Caco-2 (cell line): ENCODE measurements around the gene MED17. TPM values are rescaled to one million over a fixed set of nuclear protein-coding genes. Genes with fewer than 3 reads are reported as not detected.

Experiments
- BruUV-seq: library from RNA; stranded (reverse); fragments of 400-500 nt; replicated peaks from 2 replicates; lab custom pipeline; 2021; lab: Mats Ljungman, UMichigan
- CTCF ChIA-PET: fragments of 300-600 bp; sonication (Branson Sonifier 250); formaldehyde crosslinking; loops from one replicate; lab custom pipeline; 2022; ENCODE audit warnings: antibody characterized with exemption; lab: Charles Lee
- POLR2A ChIA-PET: fragments of 300-600 bp; sonication (Branson Sonifier 250); formaldehyde crosslinking; loops from one replicate; lab custom pipeline; 2022; ENCODE audit warnings: antibody characterized with exemption; lab: Charles Lee
- DNase-seq, 2 experiments: peaks; one replicate each; pipeline versions ENCODE4 v3.0.0 to v3.0.0-alpha.2; 2020 to 2022
- H3K27me3 ChIP-seq: replicated peaks from 2 replicates; pipeline ENCODE4 v1.6.0; 2011; ENCODE audit warnings: low read length; ENCODE audit not compliant: control insufficient read depth, insufficient read depth
- H3K36me3 ChIP-seq: 2 replicates; pipeline ENCODE4 v1.5.1; 2011; ENCODE audit warnings: low read length; ENCODE audit not compliant: control insufficient read depth, insufficient read depth
- H3K4me1 ChIP-seq: fragments of 250-450 bp; sonication (Bioruptor Pico); 2 replicates; pipeline ENCODE4 v1.5.1; 2020; ENCODE audit warnings: mild to moderate bottlenecking
- H3K4me3 ChIP-seq: 2 replicates; pipeline ENCODE4 v1.5.1; 2011; ENCODE audit warnings: low read depth, mild to moderate bottlenecking, control low read depth, low read length
- H3K9me3 ChIP-seq: fragments of 250-450 bp; sonication (Bioruptor Pico); 2 replicates; pipeline ENCODE4 v1.5.1; 2020; ENCODE audit warnings: mild to moderate bottlenecking, moderate library complexity
- H3K27ac Mint-ChIP-seq: one replicate; pipeline ENCODE4 v1.8.0; 2022; ENCODE audit warnings: mixed read lengths; ENCODE audit not compliant: unreplicated experiment
- H3K27me3 Mint-ChIP-seq: one replicate; pipeline ENCODE4 v1.8.0; 2022; ENCODE audit warnings: mixed read lengths; ENCODE audit not compliant: insufficient read depth, unreplicated experiment
- H3K36me3 Mint-ChIP-seq: one replicate; pipeline ENCODE4 v1.8.0; 2022; ENCODE audit warnings: mild to moderate bottlenecking, mixed read lengths; ENCODE audit not compliant: insufficient read depth, unreplicated experiment
- H3K4me1 Mint-ChIP-seq: one replicate; pipeline ENCODE4 v1.8.0; 2022; ENCODE audit warnings: low read depth, mixed read lengths; ENCODE audit not compliant: unreplicated experiment
- H3K4me3 Mint-ChIP-seq: one replicate; pipeline ENCODE4 v1.8.0; 2022; ENCODE audit warnings: mild to moderate bottlenecking, moderate library complexity, mixed read lengths; ENCODE audit not compliant: unreplicated experiment
- H3K9me3 Mint-ChIP-seq: one replicate; pipeline ENCODE4 v1.8.0; 2022; ENCODE audit warnings: mixed read lengths; ENCODE audit not compliant: unreplicated experiment
- CTCF ChIP-seq, 2 experiments: fragments of 200-600 bp in 1 of 2; IDR thresholded peaks; 1 replicate in 1 of 2; 2 replicates in 1 of 2; pipeline versions ENCODE4 v1.5.1 to v1.8.0; 2011 to 2022; ENCODE audit warnings: antibody characterized with exemption in 1 of 2, control low read depth in 1 of 2, inconsistent platforms in 1 of 2, low read depth in 1 of 2, low read length in 1 of 2, mild to moderate bottlenecking in 1 of 2, moderate library complexity in 1 of 2; ENCODE audit not compliant: insufficient read depth in 1 of 2, severe bottlenecking in 1 of 2, unreplicated experiment in 1 of 2
- intact Hi-C: fragments of 100-400 bp; cut with micrococcal nuclease; formaldehyde crosslinking; loops from one replicate; pipeline ENCODE4 v1.10.0; 2022; ENCODE audit not compliant: unreplicated experiment
- total RNA-seq: library from RNA; stranded (reverse); gene quantifications from 2 replicates; pipeline ENCODE4 v1.2.3, GENCODE V29; 2022

MED17 gene
- total RNA-seq, 1 experiment from 2014 or later: 54.0 TPM

GRCh38 chr11:93846411-93846810 lies 62.3 kb downstream of the MED17 start:
- Mint-ChIP-seq H3K4me1 (peaks cover 5% of the 10 kb centered on the region), H3K27ac (no peak overlapping the region), H3K9me3 (no peaks in the 10 kb centered on the region), H3K27me3 (no peaks in the 10 kb centered on the region), H3K36me3 (no peaks in the 10 kb centered on the region), H3K4me3 (no peak overlapping the region)
- intact Hi-C loops: no loop called here
- Histone ChIP-seq H3K4me1 (peaks cover 6% of the 10 kb centered on the region), H3K4me3 (no peak overlapping the region), H3K36me3 (no peaks in the 10 kb centered on the region), H3K27me3 (no peaks in the 10 kb centered on the region), H3K9me3 (no peaks in the 10 kb centered on the region)
- ChIA-PET CTCF (interaction anchor here (0.5 kb wide), 1 partner anchor 833 kb away, joined by 3 read pairs; no protein-coding TSS in a partner anchor), POLR2A (no interaction called here)
- DNase-seq: no peak
- TF ChIP-seq CTCF (IDR thresholded peaks at IDR 0.05; ENCODE audit: insufficient read depth in 1 of 2, low read depth in 1 of 2, low read length in 1 of 2, severe bottlenecking in 1 of 2, unreplicated experiment in 1 of 2): no peak
- BruUV-seq: no TSS peak

GRCh38 chr11:93849201-93849600 lies 65.1 kb downstream of the MED17 start:
- Mint-ChIP-seq H3K36me3 (no peaks in the 10 kb centered on the region), H3K4me1 (peaks cover 5% of the 10 kb centered on the region), H3K27ac (peak overlapping the region; percentile 24), H3K4me3 (peak overlapping the region; percentile 70), H3K9me3 (no peaks in the 10 kb centered on the region), H3K27me3 (no peaks in the 10 kb centered on the region)
- ChIA-PET CTCF (no interaction called here), POLR2A (interaction anchor here (0.6 kb wide), 1 partner anchor 113 kb away, joined by 11 read pairs; no protein-coding TSS in a partner anchor)
- intact Hi-C loops: no loop called here
- TF ChIP-seq CTCF (IDR thresholded peaks at IDR 0.05; ENCODE audit: insufficient read depth in 1 of 2, low read depth in 1 of 2, low read length in 1 of 2, severe bottlenecking in 1 of 2, unreplicated experiment in 1 of 2): no peak
- H3K36me3 ChIP-seq: no peaks in the 10 kb centered on the region
- no peak for DNase-seq
- H3K9me3 ChIP-seq: no peaks in the 10 kb centered on the region
- H3K4me1 ChIP-seq: peaks cover 6% of the 10 kb centered on the region
- H3K4me3 ChIP-seq: no peak overlapping the region
- H3K27me3 ChIP-seq: no peaks in the 10 kb centered on the region
- BruUV-seq: TSS peak; percentile 34

- intact Hi-C loops: loop anchor here (2.0 kb wide), 2 partner anchors 37 to 65 kb away; partner anchors contain the start of gene MED17
- H3K4me3 ChIP-seq: peak overlapping the region; percentile 45
- CTCF ChIA-PET: interaction anchor here (0.5 to 1.2 kb wide), 5 partner anchors 14 to 405 kb away, joined by 3 to 5 read pairs (median 4); partner anchors contain the start of genes C11orf54 and MED17
- no peaks in the 10 kb centered on the region for H3K36me3 Mint-ChIP-seq
- peak overlapping the region; percentile 24 for H3K27ac Mint-ChIP-seq
- no TSS peak for BruUV-seq
- H3K4me1 ChIP-seq: peaks cover 6% of the 10 kb centered on the region
- POLR2A ChIA-PET: interaction anchor here (0.6 to 1.5 kb wide), 4 partner anchors 10 to 621 kb away, joined by 3 to 11 read pairs (median 8); partner anchors contain the start of genes C11orf54 and MED17
- H3K9me3 Mint-ChIP-seq: no peaks in the 10 kb centered on the region
- peak in 1 of 2 experiments; percentile 49 for TF ChIP-seq CTCF (IDR thresholded peaks at IDR 0.05; ENCODE audit: insufficient read depth in 1 of 2, low read depth in 1 of 2, low read length in 1 of 2, severe bottlenecking in 1 of 2, unreplicated experiment in 1 of 2)
- peak; percentile 55 to 66 for DNase-seq
- no peaks in the 10 kb centered on the region for H3K36me3 ChIP-seq
- no peaks in the 10 kb centered on the region for H3K27me3 ChIP-seq
- no peaks in the 10 kb centered on the region for H3K27me3 Mint-ChIP-seq
- no peaks in the 10 kb centered on the region for H3K4me1 Mint-ChIP-seq
- peak overlapping the region; percentile 70 for H3K4me3 Mint-ChIP-seq
- H3K9me3 ChIP-seq: no peaks in the 10 kb centered on the region
Observed at GRCh38 chr11:93849751-93850593, 65.9 kb downstream of the MED17 start.
